Measurements from ENCODE around the gene MFGE8. TPM values are rescaled to one million over a fixed set of nuclear protein-coding genes. Genes with fewer than 3 reads are reported as not detected.
"Not testable (repeated sequence)": the region's sequence is repeated elsewhere in the genome, so short reads cannot be mapped to it uniquely, and the experiment has no call there.

MFGE8 gene
- total RNA-seq, 1 experiment from 2014 or later, result 254 TPM

GRCh38 chr15:88920892-88921435 lies 7.8 kb upstream of the MFGE8 start:
- CTCF ChIA-PET, result interaction anchor here (0.6 to 7.7 kb wide), 5 partner anchors 9 to 97 kb away, joined by 3 to 64 read pairs (median 3); no protein-coding TSS in a partner anchor
- BruUV-seq (replicated peaks), result TSS peak; percentile 72

GRCh38 chr15:88920186-88920891 lies 7.2 kb upstream of the MFGE8 start:
- peak overlapping the region; percentile 79 for H3K27ac Mint-ChIP-seq (ENCODE audit: low read depth, unreplicated experiment)
- H3K4me3 Mint-ChIP-seq (ENCODE audit: unreplicated experiment), result no peak overlapping the region
- DNase-seq (ENCODE audit: unreplicated experiment), result peak; percentile 59
- no peaks in the 10 kb centered on the region for H3K27me3 Mint-ChIP-seq (ENCODE audit: insufficient read depth, unreplicated experiment)
- ChIA-PET CTCF (interaction anchor here (0.6 to 7.7 kb wide), 6 partner anchors 8 to 98 kb away, joined by 3 to 64 read pairs (median 4); no protein-coding TSS in a partner anchor), POLR2A (interaction anchor here (1.2 to 2.9 kb wide), 6 partner anchors 8 to 168 kb away, joined by 3 to 17 read pairs (median 4); partner anchors contain the start of gene ABHD2)
- peaks cover 36% of the 10 kb centered on the region for H3K4me1 Mint-ChIP-seq (ENCODE audit: insufficient read depth, unreplicated experiment)
- no peaks in the 10 kb centered on the region for H3K9me3 Mint-ChIP-seq (ENCODE audit: unreplicated experiment)
- intact Hi-C loops (cut with micrococcal nuclease), result no loop called here
- TSS peak; percentile 93 for BruUV-seq (replicated peaks)
- H3K36me3 Mint-ChIP-seq (ENCODE audit: insufficient read depth, unreplicated experiment), result peaks cover 6% of the 10 kb centered on the region
- TF ChIP-seq CTCF (IDR thresholded peaks at IDR 0.05; ENCODE audit: unreplicated experiment), result no peak

More at GRCh38 chr15:88920892-88921435, 7.8 kb upstream of the MFGE8 start:
- H3K9me3 Mint-ChIP-seq (ENCODE audit: unreplicated experiment); H3K36me3 Mint-ChIP-seq (ENCODE audit: insufficient read depth, unreplicated experiment); intact Hi-C loops (cut with micrococcal nuclease); H3K4me3 Mint-ChIP-seq (ENCODE audit: unreplicated experiment); H3K27me3 Mint-ChIP-seq (ENCODE audit: insufficient read depth, unreplicated experiment): not testable (repeated sequence)
- H3K4me1 Mint-ChIP-seq (ENCODE audit: insufficient read depth, unreplicated experiment), result peaks cover 34% of the 10 kb centered on the region
- peak; percentile 79 for DNase-seq (ENCODE audit: unreplicated experiment)
- POLR2A ChIA-PET, result interaction anchor here (1.2 to 2.9 kb wide), 6 partner anchors 9 to 167 kb away, joined by 3 to 17 read pairs (median 4); partner anchors contain the start of gene ABHD2
- H3K27ac Mint-ChIP-seq (ENCODE audit: low read depth, unreplicated experiment), result peak overlapping the region; percentile 79

- intact Hi-C loops (cut with micrococcal nuclease), result no loop called here
- Mint-ChIP-seq H3K4me3 (ENCODE audit: unreplicated experiment) (peak overlapping the region; percentile 20), H3K27ac (ENCODE audit: low read depth, unreplicated experiment) (peak overlapping the region; percentile 62), H3K4me1 (ENCODE audit: insufficient read depth, unreplicated experiment) (peaks cover 38% of the 10 kb centered on the region), H3K36me3 (ENCODE audit: insufficient read depth, unreplicated experiment) (peaks cover 6% of the 10 kb centered on the region), H3K9me3 (ENCODE audit: unreplicated experiment) (no peaks in the 10 kb centered on the region), H3K27me3 (ENCODE audit: insufficient read depth, unreplicated experiment) (no peaks in the 10 kb centered on the region)
- CTCF ChIA-PET, result interaction anchor here (7.7 kb wide), 1 partner anchor 15 kb away, joined by 64 read pairs; no protein-coding TSS in a partner anchor
- no peak for TF ChIP-seq CTCF (IDR thresholded peaks at IDR 0.05; ENCODE audit: unreplicated experiment)
- no TSS peak for BruUV-seq (replicated peaks)
- POLR2A ChIA-PET, result interaction anchor here (0.6 to 1.7 kb wide), 2 partner anchors 170 to 294 kb away, joined by 3 read pairs; partner anchors contain the start of gene ABHD2
- DNase-seq (ENCODE audit: unreplicated experiment), result peak; percentile 98
Observed at GRCh38 chr15:88918738-88919137, 5.6 kb upstream of the MFGE8 start.

- no peaks in the 10 kb centered on the region for H3K9me3 Mint-ChIP-seq (ENCODE audit: unreplicated experiment)
- intact Hi-C loops (cut with micrococcal nuclease), result no loop called here
- peaks cover 43% of the 10 kb centered on the region for H3K4me1 Mint-ChIP-seq (ENCODE audit: insufficient read depth, unreplicated experiment)
- no peaks in the 10 kb centered on the region for H3K27me3 Mint-ChIP-seq (ENCODE audit: insufficient read depth, unreplicated experiment)
- ChIA-PET CTCF (interaction anchor here (1.0 to 7.7 kb wide), 3 partner anchors 14 to 255 kb away, joined by 3 to 64 read pairs (median 3); no protein-coding TSS in a partner anchor), POLR2A (interaction anchor here (1.7 kb wide), 1 partner anchor 171 kb away, joined by 3 read pairs; the partner anchor contains the start of gene ABHD2)
- no peak for TF ChIP-seq CTCF (IDR thresholded peaks at IDR 0.05; ENCODE audit: unreplicated experiment)
- peaks cover 6% of the 10 kb centered on the region for H3K36me3 Mint-ChIP-seq (ENCODE audit: insufficient read depth, unreplicated experiment)
- H3K4me3 Mint-ChIP-seq (ENCODE audit: unreplicated experiment), result no peak overlapping the region
- DNase-seq (ENCODE audit: unreplicated experiment), result no peak
- BruUV-seq (replicated peaks), result no TSS peak
- peak overlapping the region; percentile 62 for H3K27ac Mint-ChIP-seq (ENCODE audit: low read depth, unreplicated experiment)
Observed at GRCh38 chr15:88917760-88918159, 4.6 kb upstream of the MFGE8 start.
